Stimulated activated naive CD4-positive, alpha-beta T cell (primary cell): ENCODE measurements around the gene M1AP.
"Not testable (repeated sequence)": the region's sequence is repeated elsewhere in the genome, so short reads cannot be mapped to it uniquely, and the experiment has no call there.

ENCODE experiments used
- DNase-seq, 6 experiments: peaks; one replicate each; lab custom pipeline; 2025; lab: John Stamatoyannopoulos, UW

The M1AP gene

DNA sequence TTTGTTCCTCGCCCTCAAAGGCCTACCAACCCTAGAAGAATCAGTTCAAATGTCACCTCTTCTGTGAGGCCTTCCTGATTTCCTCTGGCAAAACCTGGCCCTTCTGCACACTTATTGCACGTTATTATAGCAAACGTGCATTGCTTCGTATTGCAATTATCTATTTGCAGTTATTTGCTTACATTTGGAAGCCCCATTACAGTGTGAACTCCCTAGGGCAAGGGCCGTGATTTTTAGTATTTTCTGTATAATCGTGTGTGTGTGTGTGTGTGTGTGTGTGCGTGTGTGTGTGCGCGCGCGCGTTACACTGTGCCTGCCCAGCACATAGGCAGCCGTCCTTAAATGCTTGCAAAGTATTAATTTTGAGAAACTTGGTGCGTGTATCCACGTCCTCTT is 5.5 kb upstream of the M1AP start:
- DNase-seq = peak in 2 of 6 experiments; percentile 61 to 91

DNA sequence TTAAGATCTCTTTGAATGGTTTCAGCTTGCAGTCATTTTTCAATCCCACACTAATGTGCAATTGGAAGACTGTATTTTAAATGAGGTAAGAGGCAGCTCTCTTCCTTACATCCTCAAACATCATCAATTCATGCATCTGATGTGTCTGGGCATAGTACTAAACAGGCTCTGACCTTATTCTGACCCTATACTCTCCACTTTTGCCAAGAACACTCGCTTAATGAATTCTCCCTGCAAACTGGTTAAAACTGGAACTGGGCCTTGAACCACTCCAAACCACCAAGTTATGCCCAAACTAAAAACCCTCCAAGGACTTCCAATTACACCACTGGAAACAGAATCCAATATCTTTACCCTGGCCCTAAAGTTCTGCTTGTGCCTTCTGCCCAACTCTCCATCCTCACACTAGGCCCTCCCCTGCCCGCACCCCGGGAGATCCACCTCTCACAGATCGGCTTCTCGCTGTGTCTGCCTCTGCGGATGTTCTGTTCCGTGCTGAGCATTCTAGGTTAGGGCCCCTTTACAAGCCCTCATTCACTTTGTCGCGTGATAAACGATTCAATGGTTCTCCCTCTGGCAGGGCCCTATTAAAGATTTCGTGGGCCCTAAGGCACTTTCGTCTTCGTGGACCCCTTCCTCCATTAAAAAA is 1.2 kb downstream of the M1AP start:
- no peak for DNase-seq

DNA sequence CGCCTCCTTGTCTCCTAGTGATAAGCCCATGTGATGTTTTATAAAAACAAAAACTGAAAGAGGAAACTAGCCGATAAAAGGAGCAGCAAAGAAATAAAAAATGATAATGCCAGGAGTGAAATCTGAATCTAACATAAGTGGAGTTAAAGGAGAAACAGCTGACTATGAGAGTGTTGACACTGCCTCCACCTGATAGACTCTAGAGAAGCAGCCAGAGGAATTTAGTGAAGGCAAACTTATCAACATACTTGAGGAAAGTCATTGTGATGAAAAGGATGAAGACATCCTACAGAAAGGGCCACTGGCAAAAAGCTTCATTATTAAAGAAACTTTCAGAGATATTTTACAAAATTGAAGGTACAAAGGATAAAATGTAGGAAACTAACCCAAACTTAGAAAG is 1.9 kb downstream of the M1AP start:
- no peak for DNase-seq

DNA sequence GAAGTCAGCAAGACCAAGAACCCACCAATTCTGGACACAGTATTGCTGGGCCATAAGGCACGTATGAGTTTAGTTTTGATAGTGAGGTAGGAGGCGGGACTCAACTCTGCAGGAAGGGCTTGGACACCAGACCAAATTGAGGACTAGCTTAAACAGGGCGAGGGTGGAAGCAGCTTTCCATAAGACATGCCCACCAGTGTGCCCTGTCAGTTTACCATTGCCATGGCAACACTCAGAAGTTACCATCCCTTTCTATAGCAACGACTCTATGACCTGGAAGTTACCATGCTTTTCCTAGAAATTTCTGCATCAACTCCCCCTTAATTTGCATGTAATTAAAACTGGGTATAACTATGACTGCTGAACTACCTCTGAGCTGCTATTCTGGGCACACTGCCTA is 2.8 kb downstream of the M1AP start:
- no peak for DNase-seq

DNA sequence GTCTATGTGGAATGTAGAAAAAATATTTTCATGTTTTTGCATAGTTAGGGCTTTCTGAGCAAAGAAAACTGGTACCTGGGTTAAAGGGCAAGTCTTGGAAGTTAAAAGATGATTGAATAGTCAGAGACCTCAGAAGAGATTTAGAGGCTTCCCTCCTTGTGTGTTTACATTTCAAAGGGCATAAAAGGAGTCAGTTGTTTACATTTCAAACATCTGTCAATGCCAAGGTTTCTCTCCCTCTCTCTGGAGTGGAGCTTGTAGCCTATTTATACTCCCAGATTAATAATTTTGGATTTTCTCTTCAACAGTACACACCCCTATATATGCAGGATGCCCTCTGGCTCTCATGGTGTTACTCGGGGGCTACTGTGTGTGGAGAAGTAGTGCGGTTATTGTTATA is 8.6 kb downstream of the M1AP start:
- DNase-seq = no peak

DNA sequence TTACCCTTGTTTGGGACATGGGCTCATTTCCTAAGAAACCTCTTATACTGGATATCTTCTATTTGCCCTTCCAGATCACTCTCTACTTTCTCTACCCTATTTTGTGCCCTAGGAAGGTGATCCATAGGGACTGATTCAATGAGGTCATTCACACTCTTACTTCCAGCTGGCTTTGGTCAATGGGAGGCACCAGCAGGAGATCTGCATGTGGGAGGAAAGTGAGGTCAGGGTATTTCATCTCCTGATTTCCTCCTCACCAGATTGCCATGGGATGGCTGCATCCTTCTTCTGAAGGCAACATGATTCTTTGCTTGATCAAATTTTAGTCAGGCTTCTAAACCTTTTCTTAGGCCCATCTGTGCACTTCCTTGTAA is 15.2 kb downstream of the M1AP start:
- DNase-seq = no peak

DNA sequence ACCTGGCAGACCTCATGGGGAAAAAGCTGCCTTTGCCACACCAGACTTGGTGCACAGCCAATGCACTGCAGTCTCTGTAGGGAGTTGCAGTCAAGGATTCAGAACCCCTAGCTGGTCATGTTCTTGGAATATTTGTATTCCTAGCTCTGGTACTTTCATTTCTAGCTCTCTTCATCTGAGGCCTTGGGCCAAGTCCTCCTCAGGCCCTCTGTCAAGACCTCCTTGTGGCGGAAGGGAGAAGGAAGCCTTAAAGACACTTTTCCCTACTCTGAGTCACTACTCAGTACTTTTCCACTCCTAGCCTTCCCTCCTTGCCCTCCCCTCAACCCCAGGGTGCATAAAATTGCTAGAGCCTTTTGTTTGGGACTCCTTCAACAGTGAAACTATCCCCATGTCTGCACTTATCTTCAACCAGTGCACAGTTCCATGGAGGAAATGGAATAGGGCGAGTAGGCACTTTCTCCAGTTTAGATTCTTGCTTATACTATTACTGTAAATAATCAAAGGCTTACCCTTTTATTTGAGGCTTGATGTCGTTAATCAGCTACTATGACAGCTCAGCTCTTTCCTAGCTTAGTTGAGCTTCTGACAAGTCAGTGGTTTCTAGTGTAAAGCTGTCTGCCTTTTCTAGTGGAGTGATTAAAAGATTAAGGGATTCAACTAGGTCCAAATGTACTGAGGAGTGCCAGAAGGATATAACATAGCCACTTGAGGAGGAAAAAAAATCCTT is 15.8 kb downstream of the M1AP start:
- DNase-seq = no peak

DNA sequence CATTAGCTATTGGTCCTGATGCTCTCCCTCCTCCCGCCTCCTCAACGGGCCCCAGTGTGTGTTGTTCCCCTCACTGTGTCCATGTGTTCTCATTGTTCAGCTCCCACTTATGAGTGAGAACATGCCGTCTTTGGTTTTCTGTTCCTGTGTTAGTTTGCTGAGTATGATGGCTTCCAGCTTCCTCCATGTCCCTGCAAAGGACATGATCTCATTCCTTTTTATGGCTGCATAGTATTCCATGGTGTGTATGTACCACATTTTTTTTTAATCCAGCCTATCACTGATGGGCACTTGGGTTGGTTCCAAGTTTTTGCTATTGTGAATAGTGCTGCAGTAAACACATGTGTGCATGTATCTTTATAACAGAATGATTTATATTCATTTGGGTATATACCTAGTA is 17.7 kb downstream of the M1AP start:
- not testable (repeated sequence) for DNase-seq

DNA sequence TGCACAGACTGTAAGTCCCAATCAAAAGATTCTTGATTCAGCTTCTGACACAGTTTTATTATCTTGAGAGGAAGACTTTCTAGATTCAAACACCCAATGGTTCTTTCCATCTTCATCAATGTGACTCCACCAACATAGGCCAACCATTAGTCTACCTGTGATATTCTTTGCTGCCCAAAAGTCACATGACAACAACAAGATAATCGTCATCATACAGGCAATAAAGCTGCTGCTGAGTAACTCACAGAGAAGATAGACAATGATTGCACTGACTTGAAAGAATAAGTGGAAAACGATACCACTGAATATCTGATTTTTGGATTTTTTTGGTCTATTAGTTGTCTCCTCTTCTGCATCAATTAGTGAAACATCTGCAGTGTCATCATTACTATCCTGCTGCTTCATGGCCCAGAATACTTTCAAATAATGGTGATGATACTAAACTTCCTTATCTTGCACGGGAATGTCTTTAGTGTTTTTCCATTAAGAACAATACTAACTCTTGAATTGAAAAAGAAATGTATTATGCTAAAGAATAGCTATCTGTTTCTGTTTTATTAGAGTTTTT is 19.5 kb downstream of the M1AP start:
- DNase-seq = no peak

DNA sequence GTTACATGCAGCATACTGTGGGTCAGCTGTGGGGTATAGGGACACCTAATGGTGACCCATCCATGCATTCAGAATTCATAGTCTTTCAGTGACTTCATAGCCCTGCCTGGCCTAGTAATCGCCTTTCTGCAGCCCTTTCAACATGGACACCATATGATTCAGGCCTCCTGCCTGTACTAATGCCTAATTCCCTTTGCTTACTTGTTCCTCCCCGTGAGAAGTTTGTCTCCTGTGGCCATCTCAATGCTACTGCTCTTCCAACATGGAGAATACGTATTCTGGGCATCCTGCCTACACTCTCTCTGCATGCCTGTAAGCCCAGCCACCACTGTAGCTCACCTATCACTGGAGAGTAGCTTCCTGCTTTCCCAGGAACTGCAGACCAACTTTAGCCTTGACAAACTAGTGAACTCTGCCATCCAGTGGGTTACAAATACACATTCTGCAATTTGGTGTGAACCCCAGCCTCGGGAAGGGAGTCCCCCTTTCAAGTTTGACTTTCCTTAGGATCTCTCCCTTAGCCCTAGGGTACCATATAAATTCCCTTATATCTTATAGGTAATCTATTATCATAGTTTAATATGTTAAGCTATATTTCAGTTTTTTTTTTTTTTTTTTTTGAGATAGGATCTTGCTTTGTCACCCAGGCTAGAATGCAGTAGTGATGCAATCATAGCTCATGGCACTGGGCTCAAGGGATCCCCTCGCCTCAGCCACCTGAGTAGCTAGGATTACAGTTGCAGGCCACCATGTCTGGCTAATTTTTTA is 22.3 kb downstream of the M1AP start:
- no peak for DNase-seq

DNA sequence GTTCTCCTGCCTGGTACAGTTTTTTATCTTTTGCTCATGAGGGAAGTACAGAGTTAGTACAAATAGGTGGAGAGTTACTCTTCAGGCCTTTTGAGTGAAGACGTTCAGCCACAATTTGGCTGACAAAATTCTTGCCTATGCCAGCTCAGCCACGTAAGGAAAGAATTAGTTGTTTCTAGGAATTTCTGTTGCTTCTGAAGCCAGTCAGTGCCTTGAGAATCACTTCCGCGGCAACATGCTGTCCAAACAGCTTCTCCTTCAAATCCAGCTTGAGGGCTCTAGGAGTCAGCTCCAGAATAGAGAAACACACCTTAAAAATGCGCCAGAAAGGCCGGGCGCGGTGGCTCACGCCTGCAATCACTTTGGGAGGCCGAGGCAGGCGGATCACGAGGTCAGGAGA is 27.5 kb downstream of the M1AP start:
- DNase-seq = no peak

DNA sequence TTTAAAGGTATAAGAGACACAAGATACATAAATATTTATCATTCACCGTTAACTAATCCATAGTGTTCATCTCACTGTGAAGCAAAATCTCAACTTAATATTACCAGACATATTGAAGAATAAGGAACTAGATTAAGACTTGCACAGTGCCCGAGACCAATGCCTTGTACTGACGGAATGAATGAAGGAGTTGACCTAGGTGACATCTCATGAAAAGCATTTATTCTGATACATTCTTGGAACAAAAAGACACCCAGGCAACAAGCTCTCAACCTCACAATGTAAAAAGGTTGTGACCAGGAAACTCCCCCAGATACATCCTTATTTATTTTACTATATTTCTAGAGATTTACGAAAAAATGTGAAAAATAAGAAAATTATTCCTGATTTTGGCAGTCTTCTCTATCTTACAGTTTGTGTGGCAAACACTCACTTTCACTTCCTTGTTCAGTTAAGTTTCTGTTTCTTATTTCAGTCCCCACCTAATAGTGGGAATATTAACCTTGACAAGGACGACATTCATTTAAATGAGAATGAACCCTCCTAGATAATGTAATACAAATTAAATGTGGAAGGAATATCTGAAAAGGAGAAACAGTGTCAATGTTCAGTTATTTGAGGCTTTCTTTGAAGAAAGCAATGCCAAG is 28.4 kb downstream of the M1AP start:
- no peak for DNase-seq

DNA sequence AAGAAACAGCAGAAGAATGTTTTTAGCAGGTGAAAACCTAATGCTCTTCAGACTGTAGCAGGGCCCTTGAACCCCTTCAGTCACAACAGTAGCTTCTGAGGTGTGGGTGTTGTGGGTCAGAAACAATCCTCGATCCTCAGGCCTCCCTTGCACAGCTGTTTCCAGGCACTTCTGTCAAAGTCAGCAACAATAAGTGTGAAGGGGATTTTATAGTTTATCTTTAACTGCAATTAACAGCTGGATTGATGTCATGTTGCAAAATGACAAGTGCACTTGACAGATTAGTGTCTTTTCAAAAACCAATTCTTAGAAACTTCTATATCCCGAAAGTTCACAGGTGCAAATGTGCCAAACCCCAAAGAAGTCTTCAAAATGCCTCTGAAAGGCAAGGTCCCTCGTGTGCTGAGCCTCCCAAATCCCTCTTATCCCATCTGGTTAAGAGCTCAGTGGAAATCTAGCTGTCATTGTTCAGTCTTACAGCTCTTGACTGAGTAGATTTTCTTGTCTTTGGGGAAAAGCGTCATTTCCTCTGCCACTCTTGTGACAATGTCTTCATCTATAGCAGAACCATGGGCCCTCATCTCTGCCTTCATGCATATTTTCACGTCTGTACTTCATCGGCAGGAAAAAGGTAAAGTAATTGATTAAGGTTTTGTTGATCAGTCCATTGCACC is 29.6 kb downstream of the M1AP start:
- no peak for DNase-seq

DNA sequence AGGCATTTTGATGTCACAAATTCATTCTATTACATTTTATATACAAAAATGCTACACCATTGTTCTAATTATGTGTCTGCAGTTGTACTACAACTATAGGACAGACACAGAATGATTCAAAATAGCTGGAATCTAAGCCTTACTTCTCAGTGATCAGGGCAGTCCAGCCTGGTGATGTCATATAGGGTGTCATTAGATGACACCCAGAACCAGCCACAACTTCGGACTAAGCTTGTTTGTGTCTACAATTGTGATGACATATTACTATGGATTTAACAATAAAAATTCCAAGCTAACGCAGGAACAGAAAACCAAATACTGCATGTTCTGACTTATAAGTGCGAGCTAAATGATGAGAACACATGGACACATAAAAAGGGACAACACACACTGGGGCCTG is 31.0 kb downstream of the M1AP start:
- DNase-seq = no peak

DNA sequence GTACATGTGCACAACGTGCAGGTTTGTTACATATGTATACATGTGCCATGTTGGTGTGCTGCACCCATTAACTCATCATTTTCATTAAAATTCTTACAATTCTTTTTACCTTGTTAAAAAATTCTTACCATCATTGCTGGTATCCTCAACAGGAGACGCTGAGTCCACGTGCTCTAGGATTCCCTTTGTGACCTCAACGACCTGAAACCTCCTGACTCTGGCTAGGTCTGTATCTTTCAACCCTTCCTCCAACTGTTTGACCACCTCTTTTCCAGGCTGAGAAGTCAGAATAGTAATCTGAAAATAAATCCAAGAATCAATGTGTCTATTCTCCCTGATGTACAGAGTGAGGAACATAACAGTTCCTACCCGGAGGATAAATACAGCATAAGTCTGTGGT is 41.2 kb downstream of the M1AP start:
- DNase-seq = no peak

DNA sequence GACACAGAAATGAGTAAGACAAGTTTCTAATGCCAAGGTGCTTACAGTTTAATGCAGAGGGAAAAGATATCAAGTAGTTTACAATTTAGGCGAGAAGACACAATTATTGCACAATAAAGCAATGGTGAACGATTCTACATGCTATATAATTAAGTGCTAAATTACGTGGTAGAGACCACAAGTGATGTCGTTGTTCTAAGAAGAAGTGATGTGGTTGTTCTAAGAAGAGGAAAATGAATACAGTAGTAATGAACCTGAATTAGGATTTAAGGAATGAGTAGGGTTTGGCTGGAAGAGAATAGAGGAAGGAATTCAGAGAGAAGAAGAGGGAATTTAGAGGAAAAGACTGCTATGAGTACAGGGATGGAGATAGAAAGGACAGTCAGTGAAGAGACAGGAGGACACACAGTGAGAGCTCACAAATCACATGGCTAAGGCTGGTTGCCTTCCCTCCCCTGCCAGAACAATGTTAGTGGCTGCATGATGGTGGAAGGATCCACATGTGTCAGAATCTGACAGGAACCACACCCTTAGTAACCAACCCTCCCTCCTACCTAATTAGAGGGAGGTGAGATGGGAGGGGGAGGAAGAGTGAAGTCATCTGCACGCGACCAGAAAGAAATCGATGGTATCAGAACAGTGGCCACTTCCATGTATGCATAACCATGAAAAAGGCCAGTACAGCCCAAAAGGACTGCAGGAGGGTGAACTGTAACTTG is 44.7 kb downstream of the M1AP start:
- DNase-seq = no peak

DNA sequence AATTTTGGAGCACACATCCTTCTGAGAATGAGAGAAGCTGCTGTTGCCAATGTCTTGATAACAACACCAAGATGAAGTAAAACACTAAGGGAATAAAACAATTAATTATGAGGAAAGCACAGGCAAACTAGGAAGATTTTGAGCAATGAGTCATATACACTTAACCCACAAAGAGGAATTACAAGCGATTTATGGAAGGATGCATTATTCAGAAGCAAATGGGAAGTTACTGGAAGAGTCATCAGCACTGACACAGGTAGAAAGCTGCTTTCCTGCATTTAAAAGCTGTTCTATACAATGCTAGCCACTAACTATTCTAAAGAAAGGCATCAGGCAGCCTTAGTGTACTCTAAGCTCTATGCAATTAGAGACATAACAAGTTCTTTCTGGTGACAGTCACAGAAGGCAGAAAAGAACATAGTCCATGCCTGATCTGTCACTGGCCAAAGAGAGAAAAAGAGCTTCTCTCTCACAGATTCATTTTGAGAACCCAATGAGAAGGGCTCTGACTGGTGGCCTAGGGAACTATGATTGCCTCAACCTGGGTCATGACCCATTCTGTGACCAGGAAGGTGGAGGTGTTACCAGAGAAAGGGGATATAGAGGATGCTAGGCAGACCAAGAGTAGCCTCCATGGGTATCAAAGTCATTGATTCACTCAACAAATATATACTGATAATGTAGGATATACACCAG is 45.4 kb downstream of the M1AP start:
- no peak for DNase-seq

DNA sequence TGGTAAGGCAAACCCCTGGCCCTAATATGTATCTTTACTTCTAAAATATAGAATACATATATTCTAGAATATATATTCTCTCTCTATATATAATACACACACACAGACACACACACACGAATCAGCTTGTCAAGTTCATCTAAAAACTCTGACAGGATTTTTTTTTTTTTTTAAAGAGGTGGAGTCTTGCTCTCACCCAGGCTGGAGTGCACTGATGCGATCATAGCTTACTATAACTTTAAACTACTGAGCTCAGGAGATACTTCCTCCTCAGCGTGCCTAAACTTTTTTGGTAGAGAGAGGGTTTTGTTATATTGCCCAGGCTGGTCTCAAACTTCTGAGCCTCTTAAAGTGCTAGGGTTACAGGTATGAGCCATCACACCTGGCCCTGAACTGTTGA is 48.5 kb downstream of the M1AP start:
- no peak for DNase-seq

DNA sequence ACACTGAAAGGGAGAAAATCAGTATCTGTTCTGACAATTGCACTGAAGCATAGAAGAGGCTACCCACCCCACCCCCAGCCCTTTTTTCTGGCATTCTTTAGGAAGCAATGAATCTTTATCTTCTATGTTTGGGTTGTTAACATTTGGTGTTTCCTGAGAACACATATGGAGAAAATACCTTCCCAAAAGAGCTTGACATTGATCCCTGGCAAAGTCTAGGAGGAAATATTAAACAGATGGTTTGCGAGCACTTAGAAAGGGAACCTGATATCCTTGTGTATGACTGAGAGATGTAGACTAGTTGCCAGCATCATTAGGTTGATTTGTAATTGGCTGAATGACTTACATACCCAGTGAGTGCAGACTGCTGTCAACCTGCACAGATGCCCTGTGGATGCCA is 50.7 kb downstream of the M1AP start:
- no peak for DNase-seq

DNA sequence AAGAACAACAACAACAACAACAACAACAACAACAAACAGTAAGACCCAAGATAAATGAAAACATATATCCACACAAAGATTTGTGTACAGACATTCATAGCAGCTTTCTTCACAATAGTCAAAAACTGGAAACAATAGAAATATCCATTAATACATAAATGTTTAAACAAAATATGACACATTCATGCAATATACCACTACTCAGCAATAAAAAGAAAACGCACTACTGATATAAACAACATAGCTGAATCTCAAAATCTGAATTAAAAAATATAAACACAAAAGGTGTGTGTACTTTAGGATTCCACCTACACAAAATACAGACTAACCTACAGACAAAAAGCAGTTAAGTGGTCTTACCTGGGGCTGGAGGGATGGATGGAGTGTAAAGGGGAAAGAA is 51.5 kb downstream of the M1AP start:
- no peak for DNase-seq
